Stimulated activated CD4-positive, alpha-beta T cell treated with anti-CD3 and anti-CD28 coated beads, TNF-alpha, amount 100 ng/mL, for 48 hours (primary cell): ENCODE measurements around the gene RSRC1.
"Not testable (repeated sequence)": the region's sequence is repeated elsewhere in the genome, so short reads cannot be mapped to it uniquely, and the experiment has no call there.

Source experiments
- DNase-seq, 3 donors: peaks; one replicate each; pipeline ENCODE4 v3.0.0-alpha.2; 2020; ENCODE audit warnings: low read depth in 3 of 3

RSRC1 gene

GRCh38 chr3:158101335-158102241, 8.3 kb upstream of the RSRC1 start:
- no peak for DNase-seq

GRCh38 chr3:158102242-158103080, 7.4 kb upstream of the RSRC1 start:
- no peak for DNase-seq

- no peak for DNase-seq
These were observed 6.6 kb upstream of the RSRC1 start for GRCh38 chr3:158103081-158103886.

GRCh38 chr3:158103887-158104327, 6.0 kb upstream of the RSRC1 start:
- no peak for DNase-seq

- no peak for DNase-seq
These were observed 5.4 kb upstream of the RSRC1 start for GRCh38 chr3:158104431-158104921.

- DNase-seq, result no peak
These were observed 4.7 kb upstream of the RSRC1 start for GRCh38 chr3:158105119-158105709.

GRCh38 chr3:158105710-158106253, 4.1 kb upstream of the RSRC1 start:
- no peak for DNase-seq

GRCh38 chr3:158106766-158107471, 3.0 kb upstream of the RSRC1 start:
- no peak for DNase-seq

GRCh38 chr3:158107605-158108444, 2.1 kb upstream of the RSRC1 start:
- DNase-seq, result no peak

- DNase-seq, result no peak
These were observed 1.4 kb upstream of the RSRC1 start for GRCh38 chr3:158108445-158108985.

GRCh38 chr3:158109295-158109803, 540 bp upstream of the RSRC1 start:
- no peak for DNase-seq

GRCh38 chr3:158110658-158111018, 749 bp downstream of the RSRC1 start:
- no peak for DNase-seq

GRCh38 chr3:158111861-158112260, 2.0 kb downstream of the RSRC1 start:
- DNase-seq, result no peak

GRCh38 chr3:158113595-158113994, 3.7 kb downstream of the RSRC1 start:
- not testable (repeated sequence) for DNase-seq

- DNase-seq, result no peak
These were observed 10.4 kb downstream of the RSRC1 start for GRCh38 chr3:158120330-158120729.

GRCh38 chr3:158121295-158121694, 11.4 kb downstream of the RSRC1 start:
- DNase-seq, result no peak

- DNase-seq, result not testable (repeated sequence)
These were observed 12.8 kb downstream of the RSRC1 start for GRCh38 chr3:158122721-158123120.

GRCh38 chr3:158127250-158128219, 17.6 kb downstream of the RSRC1 start:
- no peak for DNase-seq
